T follicular helper cell (primary cell): Measurements from ENCODE around the gene SPTLC3.

ENCODE experiments used
- DNase-seq: peaks from one replicate; pipeline ENCODE4 v3.0.0-alpha.2; 2020; ENCODE audit warnings: low read depth

The SPTLC3 gene

DNA sequence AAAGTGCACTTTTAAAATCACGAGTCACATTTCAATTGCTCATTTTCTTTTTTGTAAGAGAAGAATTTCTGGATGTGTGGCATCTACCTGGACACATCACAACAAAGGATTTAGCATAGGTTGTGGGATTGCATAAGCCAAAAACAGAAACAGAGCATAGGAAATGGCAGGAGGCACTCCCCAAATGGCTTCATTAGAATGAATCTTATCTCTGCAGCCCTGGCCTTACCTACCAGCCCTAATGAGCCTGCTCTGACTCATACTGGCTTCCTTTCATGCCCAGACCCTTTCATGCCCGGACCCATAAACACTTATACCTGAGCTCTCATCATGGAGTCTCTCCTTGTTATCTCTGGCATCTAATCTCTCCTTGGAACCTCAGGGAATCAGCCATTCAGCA is 23.9 kb upstream of the SPTLC3 start:
- no peak for DNase-seq

- no peak for DNase-seq
Observed at GRCh38 chr20:12987261-12987660, 21.5 kb upstream of the SPTLC3 start.

GRCh38 chr20:12989586-12990115 is 19.1 kb upstream of the SPTLC3 start:
- no peak for DNase-seq

GRCh38 chr20:12997128-12997655 is 11.6 kb upstream of the SPTLC3 start:
- no peak for DNase-seq

- DNase-seq: no peak
Observed at GRCh38 chr20:12998046-12998445, 10.7 kb upstream of the SPTLC3 start.

DNA sequence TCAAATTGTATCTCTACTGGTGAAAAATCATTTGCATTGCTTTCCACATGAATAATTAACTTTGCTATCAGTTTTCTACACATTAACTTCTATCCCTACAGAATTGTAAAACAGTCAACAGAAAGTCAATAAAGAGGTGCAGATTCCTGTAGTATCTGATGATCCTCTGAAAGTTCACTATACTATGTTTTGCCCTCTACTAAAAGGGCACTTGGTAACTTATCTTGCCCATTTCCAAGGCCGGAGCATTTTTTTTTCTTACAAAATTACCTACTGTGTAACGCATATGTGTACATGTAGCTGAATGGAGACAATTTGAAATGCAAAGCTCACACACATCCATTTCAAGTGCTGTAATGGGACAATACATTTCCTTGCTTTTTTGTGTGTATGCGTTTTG is 9.6 kb upstream of the SPTLC3 start:
- DNase-seq: no peak

DNA sequence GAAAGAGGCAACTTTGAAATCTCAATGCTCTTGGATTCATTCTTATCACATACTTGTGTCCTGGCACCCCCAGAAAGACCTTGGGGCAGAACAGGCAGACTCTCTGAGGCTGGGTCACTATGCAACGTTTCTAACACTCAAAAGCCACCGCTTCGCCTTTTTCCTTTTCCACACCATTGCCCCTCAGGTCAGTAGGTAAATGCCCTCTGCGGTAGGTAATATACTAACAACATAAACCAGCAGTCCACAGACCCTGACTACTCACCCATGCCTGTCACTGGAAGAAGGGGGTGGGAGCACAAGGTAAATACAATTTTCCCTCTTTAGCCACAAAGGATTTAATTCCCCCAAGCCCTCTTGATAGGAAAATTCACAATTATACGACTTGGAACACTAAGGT is 6.5 kb upstream of the SPTLC3 start:
- DNase-seq: no peak

DNA sequence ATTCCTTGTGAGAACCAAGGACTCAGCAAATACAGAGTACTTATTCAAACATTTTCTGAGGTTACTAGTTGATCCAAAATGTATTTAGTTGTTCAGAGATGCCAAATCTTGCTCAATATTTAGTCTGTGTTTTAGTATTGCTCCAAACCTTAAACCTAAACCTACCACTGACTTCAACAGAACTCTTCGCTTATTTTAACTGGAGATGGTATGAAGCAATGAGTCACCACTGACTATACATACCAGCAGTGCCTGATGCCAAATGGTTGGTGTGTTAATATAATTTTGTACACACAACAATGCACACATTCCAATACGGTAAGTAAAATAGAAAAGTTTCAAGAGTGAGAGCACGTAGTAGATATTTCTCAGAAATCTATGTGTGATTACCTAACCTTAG is 1.9 kb upstream of the SPTLC3 start:
- no peak for DNase-seq

GRCh38 chr20:13007596-13007995 is 1.2 kb upstream of the SPTLC3 start:
- no peak for DNase-seq

- no peak for DNase-seq
Observed at GRCh38 chr20:13009682-13010406, 1.1 kb downstream of the SPTLC3 start.

DNA sequence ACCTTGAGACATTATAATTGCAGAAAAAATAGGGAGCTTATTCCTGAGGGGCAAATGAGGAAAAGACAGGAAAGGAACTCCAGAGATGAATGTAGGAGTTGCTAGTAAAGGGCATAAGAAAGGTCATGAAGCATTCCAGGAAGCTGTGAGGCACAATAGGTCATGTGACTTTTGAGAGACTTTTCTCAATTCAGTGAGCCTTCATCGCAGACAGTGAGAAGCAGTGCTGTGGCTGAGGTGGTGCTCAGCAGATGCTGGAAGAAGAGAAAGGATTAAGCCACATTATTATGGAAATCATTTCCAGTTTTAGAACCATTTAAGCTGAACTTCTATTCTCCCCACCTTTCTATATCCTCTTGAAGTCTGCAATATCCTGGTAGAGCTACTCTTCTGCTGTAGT is 4.1 kb downstream of the SPTLC3 start:
- DNase-seq: no peak

GRCh38 chr20:13013411-13013810 is 4.6 kb downstream of the SPTLC3 start:
- DNase-seq: no peak

GRCh38 chr20:13017235-13017634 is 8.5 kb downstream of the SPTLC3 start:
- no peak for DNase-seq

GRCh38 chr20:13017883-13018535 is 9.2 kb downstream of the SPTLC3 start:
- no peak for DNase-seq

GRCh38 chr20:13021205-13021970 is 12.6 kb downstream of the SPTLC3 start:
- DNase-seq: no peak

GRCh38 chr20:13022401-13023155 is 13.8 kb downstream of the SPTLC3 start:
- no peak for DNase-seq

- no peak for DNase-seq
Observed at GRCh38 chr20:13024596-13024995, 15.8 kb downstream of the SPTLC3 start.

GRCh38 chr20:13025181-13025580 is 16.4 kb downstream of the SPTLC3 start:
- no peak for DNase-seq

DNA sequence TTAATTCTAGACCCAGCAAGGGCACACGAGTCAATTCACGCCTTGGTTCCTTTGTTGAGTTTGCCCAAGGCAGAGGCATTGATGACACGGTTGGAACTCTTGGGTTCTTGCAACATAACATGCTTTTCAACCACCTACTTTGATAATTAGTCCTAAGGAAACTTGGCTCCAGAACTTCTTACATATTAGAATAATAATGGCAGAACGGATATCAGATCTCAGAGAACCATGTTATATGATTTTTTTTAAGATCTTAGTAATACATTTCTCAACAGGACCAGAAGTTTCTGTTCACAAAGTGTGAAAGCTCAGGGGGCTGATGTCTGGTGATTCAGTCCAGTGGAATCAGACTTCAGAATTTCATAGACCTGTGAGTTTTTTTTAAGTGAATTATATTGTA is 19.2 kb downstream of the SPTLC3 start:
- no peak for DNase-seq

DNA sequence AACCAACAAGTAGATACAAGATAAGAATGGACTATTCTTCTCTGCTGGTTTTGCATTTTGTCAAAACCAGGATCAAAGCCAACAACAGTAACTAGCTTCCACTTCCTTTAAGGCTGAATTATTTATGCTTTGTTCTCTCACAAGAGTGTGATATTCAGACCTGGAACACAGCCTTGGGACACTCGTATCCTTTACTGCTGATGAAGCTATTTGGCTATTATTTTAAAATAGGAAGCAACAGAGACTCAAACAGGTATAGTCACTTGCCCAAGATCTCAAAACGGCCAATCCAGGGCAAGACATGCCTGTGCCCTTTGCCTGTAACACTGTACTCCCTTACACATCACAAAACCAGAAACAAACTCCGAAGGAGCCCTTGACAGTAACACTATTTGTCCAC is 19.9 kb downstream of the SPTLC3 start:
- no peak for DNase-seq

DNA sequence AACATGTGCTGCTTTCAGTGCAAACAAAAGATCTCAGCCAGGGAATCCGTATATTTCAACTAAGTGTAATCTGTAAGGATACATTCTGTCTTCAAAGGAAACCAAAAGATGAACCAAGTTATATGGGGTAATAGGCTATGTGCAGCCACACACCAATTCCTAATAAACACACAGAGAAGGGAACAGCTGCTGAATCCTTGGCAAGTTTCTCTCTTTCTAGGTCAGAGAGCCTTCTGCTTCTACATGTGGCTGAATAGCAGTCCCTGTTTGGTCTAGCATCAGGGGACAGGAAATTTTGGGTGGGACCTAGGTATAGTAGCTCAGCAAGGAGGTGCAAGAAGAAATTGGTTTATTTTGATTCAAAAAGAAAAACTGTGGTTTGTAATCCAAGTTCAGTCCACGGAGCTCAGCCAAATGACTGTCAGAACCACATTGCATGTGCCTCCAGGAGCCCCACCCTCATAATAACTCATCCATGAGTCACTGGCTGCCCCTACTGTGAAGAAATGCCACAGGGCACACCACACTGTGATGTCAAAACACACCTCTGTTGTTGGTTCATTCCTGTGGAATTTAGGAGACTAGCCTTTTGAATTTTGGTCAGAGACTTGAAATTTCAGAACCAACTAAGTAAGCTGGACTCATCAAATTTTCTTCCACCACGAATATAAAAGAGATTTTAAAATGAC is 21.1 kb downstream of the SPTLC3 start:
- DNase-seq: no peak
